K562 (cell line): ENCODE data around the gene SLC19A1. TPM values are rescaled to one million over a fixed set of nuclear protein-coding genes. Genes with fewer than 3 reads are reported as not detected.

Experiments
- ATAC-seq: fragments of 200-7000 bp; cut with Tn5 transposase; 3 replicates; pipeline ENCODE4 v1.9.1; 2020; ENCODE audit warnings: moderate library complexity
- BruUV-seq: library from RNA; stranded (reverse); fragments of 400-500 nt; replicated peaks from 2 replicates; lab custom pipeline; 2021; lab: Mats Ljungman, UMichigan
- CTCF ChIA-PET: fragments of 300-600 bp; formaldehyde crosslinking; extraction: SDS; loops from one replicate; lab custom pipeline; 2021; ENCODE audit warnings: low intra/inter-chr PET ratio; lab: Yijun Ruan, JAX
- POLR2A ChIA-PET: fragments of 300-600, 350-650 bp; sonication (Branson Sonifier 250); formaldehyde crosslinking; extraction: SDS; loops from one replicate; lab custom pipeline; 2021; ENCODE audit warnings: antibody characterized with exemption, inconsistent platforms; lab: Yijun Ruan, JAX
- DNase-seq, 4 experiments: peaks; one replicate each; pipeline versions ENCODE4 v3.0.0 to v3.0.0-alpha.2; 2011 to 2018; ENCODE audit warnings: low spot score in 3 of 4, mixed read lengths in 3 of 4; ENCODE audit errors: extremely low read depth in 1 of 4
- FAIRE-seq: peaks from 2 replicates; lab custom pipeline; 2011; peaks lifted over from hg19 to GRCh38; lab: Jason Lieb, UNC
- H2AFZ ChIP-seq: 2 replicates; pipeline ENCODE4 v1.6.0; 2011; ENCODE audit warnings: low read depth, low read length, control low read depth, inconsistent platforms
- H3K27ac ChIP-seq: fragments of 200-600 bp; 3 replicates; pipeline ENCODE4 v1.8.0; 2011; ENCODE audit warnings: low read depth, mild to moderate bottlenecking, control low read depth, inconsistent platforms, low read length, moderate library complexity, mixed read lengths; ENCODE audit errors: extremely low read depth
- H3K27me3 ChIP-seq, 2 experiments: fragments of 300-600 bp in 1 of 2; 2 replicates in 1 of 2; 3 replicates in 1 of 2; pipeline versions ENCODE4 v1.6.0 to v1.8.0; 2011; ENCODE audit warnings: inconsistent platforms in 2 of 2, low read length in 2 of 2, mild to moderate bottlenecking in 1 of 2, mixed read lengths in 1 of 2, moderate library complexity in 1 of 2; ENCODE audit not compliant: control insufficient read depth in 2 of 2, insufficient read depth in 2 of 2
- H3K36me3 ChIP-seq: fragments of 300-600 bp; 3 replicates; pipeline ENCODE4 v1.8.0; 2011; ENCODE audit warnings: mild to moderate bottlenecking, low read length, inconsistent platforms; ENCODE audit not compliant: control insufficient read depth, insufficient read depth
- H3K4me1 ChIP-seq, 2 experiments: fragments of 200-600 bp in 1 of 2; replicated peaks in 1 of 2; 2 replicates in 1 of 2; 3 replicates in 1 of 2; pipeline versions ENCODE4 v1.5.1 to v1.8.0; 2011; ENCODE audit warnings: inconsistent platforms in 2 of 2, low read length in 2 of 2, mild to moderate bottlenecking in 1 of 2, mixed read lengths in 1 of 2, moderate library complexity in 1 of 2; ENCODE audit not compliant: control insufficient read depth in 2 of 2, insufficient read depth in 2 of 2
- H3K4me2 ChIP-seq: 2 replicates; pipeline ENCODE4 v1.6.1; 2011; ENCODE audit warnings: low read length, control low read depth, inconsistent platforms, mixed read lengths; ENCODE audit not compliant: insufficient read depth
- H3K4me3 ChIP-seq: fragments of 200-600 bp; sonication (generic), shearing (Covaris generic); 2 replicates; pipeline ENCODE4 v1.5.1; 2016; ENCODE audit warnings: control low read depth, inconsistent platforms
- H3K79me2 ChIP-seq: fragments of 200-600 bp; 3 replicates; pipeline ENCODE4 v1.8.0; 2011; ENCODE audit warnings: low read length, inconsistent platforms; ENCODE audit not compliant: control insufficient read depth, insufficient read depth
- H3K9ac ChIP-seq, 2 experiments: 2 replicates each; pipeline versions ENCODE4 v1.6.0 to v1.6.1; 2011; ENCODE audit warnings: low read depth in 2 of 2, low read length in 2 of 2, control low read depth in 1 of 2, inconsistent platforms in 1 of 2, mild to moderate bottlenecking in 1 of 2, mixed read lengths in 1 of 2; ENCODE audit not compliant: insufficient read depth in 1 of 2
- H3K9me1 ChIP-seq: one replicate; pipeline ENCODE4 v1.6.0; 2011; ENCODE audit warnings: inconsistent platforms, mild to moderate bottlenecking, low read length, moderate library complexity; ENCODE audit not compliant: control insufficient read depth, insufficient read depth
- H3K9me3 ChIP-seq: replicated peaks from 2 replicates; pipeline ENCODE4 v1.5.1; 2011; ENCODE audit warnings: low read depth, low read length, inconsistent platforms; ENCODE audit not compliant: control insufficient read depth, insufficient read depth
- H4K20me1 ChIP-seq: replicated peaks from 2 replicates; pipeline ENCODE4 v1.6.1; 2011; ENCODE audit warnings: low read length, inconsistent platforms, mixed read lengths; ENCODE audit not compliant: control insufficient read depth, insufficient read depth
- FOXJ2 ChIP-seq: fragments of 200-800 bp; sonication (Bioruptor generic); IDR thresholded peaks from 2 replicates; pipeline ENCODE4 v1.6.1; 2016; ENCODE audit warnings: missing genetic modification characterization, missing compliant biosample characterization
- SMAD1 ChIP-seq: fragments of 150-350 bp; IDR thresholded peaks from 2 replicates; pipeline ENCODE4 v1.6.1; 2014; ENCODE audit warnings: low read length, low read depth; ENCODE audit not compliant: partially characterized antibody
- WGBS: fragments of 100-300 bp; shearing (Covaris generic); methylation state at CpG from one replicate; pipeline ENCODE4 v1.1.6; 2016; ENCODE audit warnings: low coverage, mixed read lengths; ENCODE audit not compliant: insufficient coverage; ENCODE audit errors: missing lambda C conversion rate; 5-methylcytosine and 5-hydroxymethylcytosine counted together
- in situ Hi-C: fragments of 300-500 bp; cut with MboI; formaldehyde crosslinking; loops from 4 replicates; pipeline ENCODE4 v1.15.0; 2018; ENCODE audit warnings: inconsistent platforms, mixed read lengths
- intact Hi-C: fragments of 100-400 bp; cut with micrococcal nuclease; formaldehyde crosslinking; loops from 2 replicates; pipeline ENCODE4 v1.14.2; 2022
- polyA plus RNA-seq, 8 experiments: library from polyadenylated mRNA; depleted of rRNA in 4 of 8; stranded (reverse) in 5 of 8; unstranded in 3 of 8; fragments of >200 nt; fragmentation: Nextera tagmentation in 2 of 8; fragmentation: Illumina TruSeq in 1 of 8; extraction: Ambion mirVana in 2 of 8; extraction: Trizol in 1 of 8; gene quantifications; 2 replicates each; pipeline versions ENCODE4 v1.2.1 to v1.2.3, GENCODE V29; 2011 to 2014; ENCODE audit warnings: inconsistent platforms in 1 of 8, missing spikeins in 1 of 8
- total RNA-seq, 7 experiments: library from RNA; depleted of rRNA in 6 of 7; stranded (reverse); fragments of >200 nt in 6 of 7; fragmentation: Illumina TruSeq in 2 of 7; extraction: Trizol in 2 of 7; gene quantifications; 2 replicates each; pipeline versions ENCODE4 v1.2.1 to v1.2.3, GENCODE V29; 2011 to 2021; ENCODE audit warnings: low replicate concordance in 1 of 7

The SLC19A1 gene
- total and polyA plus RNA-seq, 9 of the 15 experiments (the other 6 are each of a cell fraction or from before 2014, with no cell fraction given) = 0.65 to 88.7 (median 12.0) TPM

GRCh38 chr21:45494851-45495680 lies 47.2 kb downstream of the SLC19A1 start:
- Histone ChIP-seq H3K9me1 (peaks cover 2% of the 10 kb centered on the region), H3K27me3 (no peaks in the 10 kb centered on the region), H3K27ac (no peak overlapping the region), H3K79me2 (no peaks in the 10 kb centered on the region), H4K20me1 (peaks cover 4% of the 10 kb centered on the region; the same call in 1 of the 2 replicates), H3K9ac (no peak overlapping the region), H3K4me3 (no peak overlapping the region), H3K9me3 (no peaks in the 10 kb centered on the region; the same call in 1 of the 2 replicates), H3K4me2 (no peak overlapping the region), H3K4me1 (peaks cover 0 to 40% of the 10 kb centered on the region in 2 experiments; a peak in 2 of 5 replicates), H3K36me3 (0 out of 3 replicates have a peak, but pooled peaks cover 4% of the 10 kb centered on the region), H2AFZ (no peak overlapping the region)
- POLR2A ChIA-PET = no interaction called here
- no peak for DNase-seq
- intact Hi-C loops = no loop called here
- no peak for FAIRE-seq
- CTCF ChIA-PET = interaction anchor here (0.6 kb wide), 1 partner anchor 90 kb away, joined by 3 read pairs; no protein-coding TSS in a partner anchor
- no peak for ATAC-seq
- no TSS peak for BruUV-seq
- WGBS = 67% methylated on average over 27 of the region's 30 CpGs
- no peak for TF ChIP-seq FOXJ2 (tag)
- TF ChIP-seq SMAD1 = no peak
- in situ Hi-C loops = no loop called here
